T-helper 17 cell (primary cell): ENCODE results near the gene QSER1. TPM values are rescaled to one million over a fixed set of nuclear protein-coding genes. Genes with fewer than 3 reads are reported as not detected.

Experiments
- ATAC-seq: fragments of 150-1000 bp; cut with Tn5 transposase; 2 replicates; pipeline ENCODE4 v1.10.0; 2021; ENCODE audit warnings: mild to moderate bottlenecking, moderate library complexity
- DNase-seq, 3 donors: peaks; one replicate each; pipeline versions ENCODE4 v3.0.0 to v3.0.0-alpha.2; 2020 to 2021
- H3K9me3 ChIP-seq: one replicate; pipeline ENCODE4 v1.7.0; 2013; ENCODE audit warnings: low read length, mild to moderate bottlenecking; ENCODE audit not compliant: control insufficient read depth, poor library complexity, severe bottlenecking
- H3K27ac Mint-ChIP-seq: one replicate; pipeline ENCODE4 v1.8.0; 2022; ENCODE audit warnings: mild to moderate bottlenecking, moderate library complexity, mixed read lengths
- H3K27me3 Mint-ChIP-seq: one replicate; pipeline ENCODE4 v1.8.0; 2022; ENCODE audit warnings: mixed read lengths
- H3K36me3 Mint-ChIP-seq: one replicate; pipeline ENCODE4 v1.8.0; 2022; ENCODE audit warnings: low read depth, mixed read lengths
- H3K4me1 Mint-ChIP-seq: one replicate; pipeline ENCODE4 v1.8.0; 2022; ENCODE audit warnings: mild to moderate bottlenecking, mixed read lengths
- H3K4me3 Mint-ChIP-seq: one replicate; pipeline ENCODE4 v1.8.0; 2022; ENCODE audit warnings: mild to moderate bottlenecking, moderate library complexity, mixed read lengths
- total RNA-seq, 4 donors: library from RNA in 2 of 4; stranded (reverse) in 2 of 4; gene quantifications; one replicate each; pipeline ENCODE4 v1.2.3 and lab custom pipeline; 2022 to 2026

QSER1 gene
- total RNA-seq, 2 donors from 2014 or later: 9.4 to 12.1 TPM

DNA sequence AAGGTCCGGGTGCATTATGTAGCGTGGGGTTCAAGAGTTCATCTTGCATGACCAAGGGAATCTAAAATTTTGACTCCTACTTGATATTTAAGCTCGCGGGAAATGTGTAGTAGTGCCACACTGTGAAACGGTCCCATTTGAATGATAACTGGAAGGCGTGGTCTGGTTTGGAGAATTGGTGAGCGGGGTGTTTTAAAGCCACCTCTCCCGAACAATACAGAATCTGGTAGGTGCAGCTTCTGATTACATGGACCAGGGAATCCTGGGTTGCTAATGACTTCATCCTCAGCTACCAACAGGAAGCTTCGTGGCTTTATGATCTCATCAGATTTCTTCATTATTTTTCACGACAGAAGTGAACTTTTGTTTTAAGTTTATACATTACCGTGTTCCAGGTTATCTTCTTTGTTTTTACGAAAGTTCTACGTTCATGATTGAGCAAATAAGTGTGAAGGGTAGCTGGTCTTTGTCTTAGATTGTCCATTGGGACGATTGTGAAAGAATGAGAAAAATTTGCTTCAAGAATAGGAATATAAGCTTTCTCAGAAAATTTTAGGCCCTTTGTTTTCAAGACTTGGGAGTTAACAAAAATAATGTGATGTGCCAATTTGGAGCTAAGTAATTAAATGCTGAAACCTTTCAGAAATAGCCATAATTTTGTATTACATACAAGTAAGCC is 1.7 kb downstream of the QSER1 start:
- DNase-seq (no peak), ATAC-seq (peak; percentile 71)
- peak overlapping the region; percentile 89 for H3K27ac Mint-ChIP-seq
- H3K9me3 ChIP-seq: no peaks in the 10 kb centered on the region
- H3K4me1 Mint-ChIP-seq: peaks cover 22% of the 10 kb centered on the region
- H3K27me3 Mint-ChIP-seq: no peaks in the 10 kb centered on the region
- H3K4me3 Mint-ChIP-seq: peak overlapping the region; percentile 95
- H3K36me3 Mint-ChIP-seq: no peaks in the 10 kb centered on the region

DNA sequence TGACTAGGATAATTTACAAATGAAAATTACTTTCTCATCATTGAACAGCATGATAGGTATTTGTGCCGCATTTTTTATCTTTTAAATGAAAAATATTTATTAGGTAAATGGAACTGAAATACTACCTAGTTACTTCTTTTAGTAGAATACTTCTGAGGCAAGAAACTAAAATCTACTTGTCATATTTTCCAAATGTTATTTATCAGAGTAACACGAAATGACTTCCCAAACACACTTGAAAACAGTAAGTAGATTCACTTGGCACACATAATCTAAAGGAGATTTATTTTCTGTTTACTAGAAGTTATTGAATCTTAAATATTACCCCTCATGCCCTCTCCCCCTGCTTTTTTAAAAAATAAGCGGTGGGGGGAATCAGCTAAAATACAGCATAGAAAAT is 2.3 kb downstream of the QSER1 start:
- DNase-seq (no peak), ATAC-seq (no peak)
- Mint-ChIP-seq H3K36me3 (peaks cover 2% of the 10 kb centered on the region), H3K27ac (peak overlapping the region; percentile 89), H3K4me1 (peaks cover 28% of the 10 kb centered on the region), H3K4me3 (no peak overlapping the region), H3K27me3 (no peaks in the 10 kb centered on the region)
- H3K9me3 ChIP-seq: no peaks in the 10 kb centered on the region

GRCh38 chr11:32895471-32895870 is 2.9 kb downstream of the QSER1 start:
- Mint-ChIP-seq H3K4me3 (no peak overlapping the region), H3K27ac (peak overlapping the region; percentile 89), H3K4me1 (peaks cover 29% of the 10 kb centered on the region), H3K27me3 (no peaks in the 10 kb centered on the region), H3K36me3 (peaks cover 2% of the 10 kb centered on the region)
- DNase-seq (no peak), ATAC-seq (no peak)
- no peaks in the 10 kb centered on the region for H3K9me3 ChIP-seq

DNA sequence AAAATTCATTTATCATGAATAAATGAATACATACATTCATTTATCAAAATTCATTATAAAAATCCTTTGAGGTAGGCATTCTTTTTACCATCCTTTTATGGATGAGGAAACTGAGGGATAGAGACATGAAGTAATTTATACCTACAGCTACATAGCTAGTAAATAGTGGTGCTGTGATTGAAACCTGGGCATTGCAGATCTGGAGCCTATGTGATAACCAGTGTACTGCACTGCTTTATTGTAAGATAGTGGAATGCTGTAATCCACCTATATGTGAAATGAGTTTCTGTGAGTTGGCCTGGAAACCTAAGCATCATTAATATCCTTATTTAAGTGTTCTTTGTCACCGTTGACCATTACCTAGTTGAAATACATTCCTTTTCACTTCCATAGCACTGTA is 4.5 kb downstream of the QSER1 start:
- DNase-seq: no peak
- peaks cover 35% of the 10 kb centered on the region for H3K4me1 Mint-ChIP-seq

GRCh38 chr11:32899438-32899837 is 6.8 kb downstream of the QSER1 start:
- Mint-ChIP-seq H3K4me3 (no peak overlapping the region), H3K36me3 (peaks cover 4% of the 10 kb centered on the region), H3K27ac (no peak overlapping the region), H3K4me1 (peaks cover 36% of the 10 kb centered on the region), H3K27me3 (no peaks in the 10 kb centered on the region)
- no peaks in the 10 kb centered on the region for H3K9me3 ChIP-seq
- no peak for ATAC-seq
- DNase-seq: no peak

More for the DNA sequence above, 4.5 kb downstream of the QSER1 start:
- Mint-ChIP-seq H3K36me3 (peaks cover 2% of the 10 kb centered on the region), H3K27me3 (no peaks in the 10 kb centered on the region), H3K27ac (peak overlapping the region; percentile 77), H3K4me3 (no peak overlapping the region)
- no peak for ATAC-seq
- no peaks in the 10 kb centered on the region for H3K9me3 ChIP-seq

GRCh38 chr11:32902089-32902665 is 9.6 kb downstream of the QSER1 start:
- DNase-seq: no peak
- ATAC-seq: no peak
- H3K9me3 ChIP-seq: no peaks in the 10 kb centered on the region
- Mint-ChIP-seq H3K36me3 (peaks cover 4% of the 10 kb centered on the region), H3K4me1 (peaks cover 34% of the 10 kb centered on the region), H3K27ac (peak overlapping the region; percentile 29), H3K4me3 (no peak overlapping the region), H3K27me3 (no peaks in the 10 kb centered on the region)

GRCh38 chr11:32905028-32905667 is 12.5 kb downstream of the QSER1 start:
- ATAC-seq: no peak
- Mint-ChIP-seq H3K4me3 (no peak overlapping the region), H3K4me1 (peaks cover 24% of the 10 kb centered on the region)

GRCh38 chr11:32908619-32909018 is 16.0 kb downstream of the QSER1 start:
- no peaks in the 10 kb centered on the region for H3K9me3 ChIP-seq
- no peak overlapping the region for H3K27ac Mint-ChIP-seq
- no peak overlapping the region for H3K4me3 Mint-ChIP-seq
- peaks cover 19% of the 10 kb centered on the region for H3K4me1 Mint-ChIP-seq
- H3K27me3 Mint-ChIP-seq: no peaks in the 10 kb centered on the region
- DNase-seq (no peak), ATAC-seq (no peak)
- peaks cover 6% of the 10 kb centered on the region for H3K36me3 Mint-ChIP-seq

More at GRCh38 chr11:32905028-32905667, 12.5 kb downstream of the QSER1 start:
- DNase-seq: no peak
- H3K36me3 Mint-ChIP-seq: peaks cover 2% of the 10 kb centered on the region
- no peaks in the 10 kb centered on the region for H3K27me3 Mint-ChIP-seq
- H3K27ac Mint-ChIP-seq: no peak overlapping the region
- no peaks in the 10 kb centered on the region for H3K9me3 ChIP-seq

GRCh38 chr11:32911413-32911812 is 18.8 kb downstream of the QSER1 start:
- peaks cover 6% of the 10 kb centered on the region for H3K36me3 Mint-ChIP-seq
- H3K4me3 Mint-ChIP-seq: no peak overlapping the region
- ATAC-seq (no peak), DNase-seq (no peak)
- no peak overlapping the region for H3K27ac Mint-ChIP-seq
- no peaks in the 10 kb centered on the region for H3K27me3 Mint-ChIP-seq
- peaks cover 17% of the 10 kb centered on the region for H3K4me1 Mint-ChIP-seq
- H3K9me3 ChIP-seq: no peaks in the 10 kb centered on the region

DNA sequence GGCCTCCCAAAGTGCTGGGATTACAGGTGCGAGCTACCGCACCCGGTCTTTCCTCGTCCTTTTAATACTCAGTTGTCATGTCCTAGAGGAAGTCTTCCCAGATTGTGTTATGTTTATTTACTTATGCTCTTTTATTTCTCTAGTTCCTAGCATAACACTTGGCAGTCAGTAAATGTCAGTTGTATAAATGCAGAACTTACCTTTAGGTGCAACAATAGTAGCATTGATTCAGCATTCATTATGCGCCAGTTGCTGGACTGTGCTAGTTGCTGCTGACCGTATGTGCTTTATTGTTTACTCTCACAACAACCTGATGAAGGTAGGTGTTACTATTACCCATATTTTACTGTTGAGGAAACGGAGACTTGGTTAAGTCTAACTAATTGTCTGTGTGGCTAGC is 20.8 kb downstream of the QSER1 start:
- Mint-ChIP-seq H3K36me3 (peaks cover 9% of the 10 kb centered on the region), H3K4me1 (peaks cover 20% of the 10 kb centered on the region), H3K27me3 (no peaks in the 10 kb centered on the region), H3K4me3 (no peak overlapping the region), H3K27ac (peak overlapping the region; percentile 59)
- DNase-seq (no peak), ATAC-seq (no peak)
- H3K9me3 ChIP-seq: no peaks in the 10 kb centered on the region

GRCh38 chr11:32916361-32916760 is 23.8 kb downstream of the QSER1 start:
- H3K9me3 ChIP-seq: no peaks in the 10 kb centered on the region
- no peak for ATAC-seq
- H3K36me3 Mint-ChIP-seq: peaks cover 9% of the 10 kb centered on the region
- H3K27me3 Mint-ChIP-seq: no peaks in the 10 kb centered on the region
- peaks cover 31% of the 10 kb centered on the region for H3K4me1 Mint-ChIP-seq
- no peak overlapping the region for H3K4me3 Mint-ChIP-seq
- DNase-seq: no peak
- no peak overlapping the region for H3K27ac Mint-ChIP-seq

- ATAC-seq (no peak), DNase-seq (no peak)
- Mint-ChIP-seq H3K4me1 (peaks cover 27% of the 10 kb centered on the region), H3K4me3 (no peak overlapping the region), H3K36me3 (peaks cover 6% of the 10 kb centered on the region), H3K27ac (no peak overlapping the region), H3K27me3 (no peaks in the 10 kb centered on the region)
- no peaks in the 10 kb centered on the region for H3K9me3 ChIP-seq
These were observed 24.4 kb downstream of the QSER1 start for GRCh38 chr11:32916994-32917393.

GRCh38 chr11:32918427-32918826 is 25.8 kb downstream of the QSER1 start:
- ATAC-seq (no peak), DNase-seq (no peak)
- Mint-ChIP-seq H3K4me3 (no peak overlapping the region), H3K27ac (peak overlapping the region; percentile 56), H3K36me3 (peaks cover 3% of the 10 kb centered on the region), H3K4me1 (peaks cover 26% of the 10 kb centered on the region), H3K27me3 (no peaks in the 10 kb centered on the region)
- H3K9me3 ChIP-seq: no peaks in the 10 kb centered on the region
